ENCODE measurements around the gene SGK2. TPM values are rescaled to one million over a fixed set of nuclear protein-coding genes. Genes with fewer than 3 reads are reported as not detected.

SGK2 gene
- total RNA-seq, 4 donors from 2014 or later = 0.36 to 1.2 (median 0.55) TPM; not detected in 1

GRCh38 chr20:43544501-43544900 lies 14.3 kb upstream of the SGK2 start:
- Histone ChIP-seq H3K27ac (no peak overlapping the region), H3K27me3 (no peaks in the 10 kb centered on the region), H3K4me3 (no peak overlapping the region), H3K36me3 (no peaks in the 10 kb centered on the region), H3K4me1 (no peaks in the 10 kb centered on the region), H3K9me3 (no peaks in the 10 kb centered on the region)
- intact Hi-C loops (cut with DNase I; ENCODE audit: low total_unique reads) = no loop called here
- DNase-seq (no peak), ATAC-seq (no peak)
- TF ChIP-seq POLR2A (IDR thresholded peaks at IDR 0.05) = no peak
- TF ChIP-seq, protein P1, sequence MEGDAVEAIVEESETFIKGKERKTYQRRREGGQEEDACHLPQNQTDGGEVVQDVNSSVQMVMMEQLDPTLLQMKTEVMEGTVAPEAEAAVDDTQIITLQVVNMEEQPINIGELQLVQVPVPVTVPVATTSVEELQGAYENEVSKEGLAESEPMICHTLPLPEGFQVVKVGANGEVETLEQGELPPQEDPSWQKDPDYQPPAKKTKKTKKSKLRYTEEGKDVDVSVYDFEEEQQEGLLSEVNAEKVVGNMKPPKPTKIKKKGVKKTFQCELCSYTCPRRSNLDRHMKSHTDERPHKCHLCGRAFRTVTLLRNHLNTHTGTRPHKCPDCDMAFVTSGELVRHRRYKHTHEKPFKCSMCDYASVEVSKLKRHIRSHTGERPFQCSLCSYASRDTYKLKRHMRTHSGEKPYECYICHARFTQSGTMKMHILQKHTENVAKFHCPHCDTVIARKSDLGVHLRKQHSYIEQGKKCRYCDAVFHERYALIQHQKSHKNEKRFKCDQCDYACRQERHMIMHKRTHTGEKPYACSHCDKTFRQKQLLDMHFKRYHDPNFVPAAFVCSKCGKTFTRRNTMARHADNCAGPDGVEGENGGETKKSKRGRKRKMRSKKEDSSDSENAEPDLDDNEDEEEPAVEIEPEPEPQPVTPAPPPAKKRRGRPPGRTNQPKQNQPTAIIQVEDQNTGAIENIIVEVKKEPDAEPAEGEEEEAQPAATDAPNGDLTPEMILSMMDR (IDR thresholded peaks at IDR 0.05 in 4 of 5, conservative IDR thresholded peaks at IDR 0.05 in 1 of 5) = no peak
- in situ Hi-C loops (cut with MboI; ENCODE audit: low sequenced_read_pairs in 4 of 4) = loop anchor here in 3 of 4 donors (25.0 kb wide), 1 partner anchor 543 kb away; no protein-coding TSS in a partner anchor

- intact Hi-C loops (cut with DNase I; ENCODE audit: low total_unique reads) = no loop called here
- Histone ChIP-seq H3K9me3 (no peaks in the 10 kb centered on the region), H3K36me3 (no peaks in the 10 kb centered on the region), H3K27ac (no peak overlapping the region), H3K27me3 (no peaks in the 10 kb centered on the region), H3K4me3 (no peak overlapping the region), H3K4me1 (no peaks in the 10 kb centered on the region)
- ATAC-seq (no peak), DNase-seq (no peak)
- in situ Hi-C loops (cut with MboI; ENCODE audit: low sequenced_read_pairs in 4 of 4) = loop anchor here in 3 of 4 donors (25.0 kb wide), 1 partner anchor 541 kb away; no protein-coding TSS in a partner anchor
- TF ChIP-seq POLR2A (IDR thresholded peaks at IDR 0.05) = no peak
- TF ChIP-seq, protein P1 (IDR thresholded peaks at IDR 0.05 in 4 of 5, conservative IDR thresholded peaks at IDR 0.05 in 1 of 5) = no peak
Measured at GRCh38 chr20:43545837-43546578, 12.8 kb upstream of the SGK2 start.

- in situ Hi-C loops (cut with MboI; ENCODE audit: low sequenced_read_pairs in 4 of 4) (loop anchor here in 3 of 4 donors (25.0 kb wide), 1 partner anchor 539 kb away; no protein-coding TSS in a partner anchor), intact Hi-C loops (cut with DNase I; ENCODE audit: low total_unique reads) (no loop called here)
- Histone ChIP-seq H3K27me3 (no peaks in the 10 kb centered on the region), H3K36me3 (no peaks in the 10 kb centered on the region), H3K9me3 (no peaks in the 10 kb centered on the region), H3K4me1 (no peaks in the 10 kb centered on the region), H3K4me3 (no peak overlapping the region), H3K27ac (no peak overlapping the region)
- DNase-seq (no peak), ATAC-seq (no peak)
- TF ChIP-seq POLR2A (IDR thresholded peaks at IDR 0.05) = no peak
- TF ChIP-seq, protein P1 (IDR thresholded peaks at IDR 0.05 in 4 of 5, conservative IDR thresholded peaks at IDR 0.05 in 1 of 5) = no peak
Measured at GRCh38 chr20:43548273-43548880, 10.4 kb upstream of the SGK2 start.

- DNase-seq = no peak
- intact Hi-C loops (cut with DNase I; ENCODE audit: low total_unique reads) (no loop called here), in situ Hi-C loops (cut with MboI; ENCODE audit: low sequenced_read_pairs in 4 of 4) (loop anchor here in 3 of 4 donors (25.0 kb wide), 1 partner anchor 538 kb away; no protein-coding TSS in a partner anchor)
- Histone ChIP-seq H3K4me1 (no peaks in the 10 kb centered on the region), H3K27me3 (no peaks in the 10 kb centered on the region), H3K9me3 (no peaks in the 10 kb centered on the region), H3K36me3 (no peaks in the 10 kb centered on the region), H3K27ac (no peak overlapping the region), H3K4me3 (no peak overlapping the region)
- ATAC-seq = no peak
- no peak for TF ChIP-seq POLR2A (IDR thresholded peaks at IDR 0.05)
- TF ChIP-seq, protein P1 (IDR thresholded peaks at IDR 0.05 in 4 of 5, conservative IDR thresholded peaks at IDR 0.05 in 1 of 5) = no peak
Measured at GRCh38 chr20:43549416-43550065, 9.3 kb upstream of the SGK2 start.
